Neural progenitor cell (in vitro differentiated cells): ENCODE measurements around the gene KSR1.

Experiments
- EZH2 ChIP-seq: fragments of 200-600 bp; sonication (generic); IDR thresholded peaks from 2 replicates; pipeline ENCODE4 v1.6.1; 2017; ENCODE audit warnings: antibody characterized with exemption, mild to moderate bottlenecking, moderate library complexity
- EZH2phosphoT487 ChIP-seq: fragments of 200-600 bp; sonication (generic); IDR thresholded peaks from 2 replicates; pipeline ENCODE4 v1.6.1; 2017; ENCODE audit warnings: antibody characterized with exemption
- TF ChIP-seq, protein P1 (sequence below): fragments of 200-600 bp; sonication (generic); IDR thresholded peaks from 2 replicates; pipeline ENCODE4 v1.5.1; 2017; ENCODE audit warnings: antibody characterized with exemption, mild to moderate bottlenecking

DNA sequence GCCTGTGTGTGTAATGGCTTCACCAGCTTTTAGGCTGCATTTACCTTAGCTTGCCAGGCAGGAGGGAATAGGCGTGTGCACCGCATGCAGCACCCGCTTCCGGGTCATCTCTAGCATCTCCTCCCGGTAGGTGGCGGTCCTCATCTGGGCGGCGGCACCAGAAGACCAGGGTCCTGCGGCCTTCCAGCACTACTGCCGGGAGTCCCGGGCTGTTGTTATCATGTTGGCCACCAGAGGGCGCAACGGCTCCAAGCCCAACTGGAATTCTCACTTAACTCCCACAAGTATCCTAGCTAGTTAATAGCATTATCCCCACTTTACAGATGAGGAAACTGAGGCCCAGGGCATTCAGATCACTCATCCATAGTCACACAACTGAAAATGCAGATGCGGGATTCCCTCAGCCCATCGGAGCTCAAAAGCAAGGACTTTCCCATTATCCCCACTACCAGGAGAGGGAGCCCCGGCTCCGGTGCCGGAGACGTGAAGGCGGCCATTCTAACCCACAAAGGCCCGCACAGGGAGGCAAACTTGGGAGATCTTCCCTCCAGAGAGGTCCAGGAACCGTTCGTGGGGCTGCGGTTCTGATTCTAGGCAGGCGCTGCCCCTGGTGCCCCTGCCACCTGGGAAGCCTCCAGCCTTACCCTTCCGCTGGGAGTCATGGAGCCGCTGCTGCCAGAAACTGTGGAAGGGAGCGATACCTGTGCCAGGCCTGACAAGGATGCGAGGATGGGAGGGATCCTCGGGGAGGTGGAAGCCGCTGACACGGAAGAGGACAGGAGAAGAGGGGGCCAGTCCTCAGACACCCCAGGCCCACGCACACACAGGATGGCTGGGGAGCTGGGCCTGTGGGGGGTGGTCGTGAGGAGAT, 198.6 kb downstream of the KSR1 start:
- TF ChIP-seq, protein P1, sequence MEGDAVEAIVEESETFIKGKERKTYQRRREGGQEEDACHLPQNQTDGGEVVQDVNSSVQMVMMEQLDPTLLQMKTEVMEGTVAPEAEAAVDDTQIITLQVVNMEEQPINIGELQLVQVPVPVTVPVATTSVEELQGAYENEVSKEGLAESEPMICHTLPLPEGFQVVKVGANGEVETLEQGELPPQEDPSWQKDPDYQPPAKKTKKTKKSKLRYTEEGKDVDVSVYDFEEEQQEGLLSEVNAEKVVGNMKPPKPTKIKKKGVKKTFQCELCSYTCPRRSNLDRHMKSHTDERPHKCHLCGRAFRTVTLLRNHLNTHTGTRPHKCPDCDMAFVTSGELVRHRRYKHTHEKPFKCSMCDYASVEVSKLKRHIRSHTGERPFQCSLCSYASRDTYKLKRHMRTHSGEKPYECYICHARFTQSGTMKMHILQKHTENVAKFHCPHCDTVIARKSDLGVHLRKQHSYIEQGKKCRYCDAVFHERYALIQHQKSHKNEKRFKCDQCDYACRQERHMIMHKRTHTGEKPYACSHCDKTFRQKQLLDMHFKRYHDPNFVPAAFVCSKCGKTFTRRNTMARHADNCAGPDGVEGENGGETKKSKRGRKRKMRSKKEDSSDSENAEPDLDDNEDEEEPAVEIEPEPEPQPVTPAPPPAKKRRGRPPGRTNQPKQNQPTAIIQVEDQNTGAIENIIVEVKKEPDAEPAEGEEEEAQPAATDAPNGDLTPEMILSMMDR = peak; percentile 96
- TF ChIP-seq EZH2phosphoT487 = no peak
- no peak for TF ChIP-seq EZH2
